Stimulated activated CD8-positive, alpha-beta memory T cell treated with anti-CD3 and anti-CD28 coated beads, Interleukin-12 subunit alpha, Interleukin-12 subunit beta, amount 100 ng/mL, for 4 hours (primary cell): ENCODE data around the gene ETV6.

ENCODE experiments used
- DNase-seq: peaks from one replicate; pipeline ENCODE4 v3.0.0-alpha.2; 2020; ENCODE audit warnings: low read depth

ETV6 gene

DNA sequence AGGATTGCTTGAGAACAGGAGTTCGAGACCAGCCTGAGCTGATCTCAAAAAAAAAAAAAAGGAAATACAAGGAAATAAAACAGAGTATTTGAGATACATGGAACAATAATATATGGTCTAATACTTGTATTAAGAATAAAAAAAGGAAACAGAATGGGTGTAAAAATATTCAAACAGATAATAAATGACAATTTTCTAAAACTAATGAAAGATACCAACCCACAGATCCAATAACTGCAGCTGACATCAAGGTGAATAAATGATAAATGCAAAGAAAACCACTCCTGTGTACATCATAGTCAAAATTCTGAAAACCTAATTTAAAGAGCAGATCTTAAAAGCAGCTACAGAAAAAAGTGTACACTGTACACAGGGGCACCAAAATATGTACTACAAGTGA, 4.1 kb upstream of the ETV6 start:
- no peak for DNase-seq

DNA sequence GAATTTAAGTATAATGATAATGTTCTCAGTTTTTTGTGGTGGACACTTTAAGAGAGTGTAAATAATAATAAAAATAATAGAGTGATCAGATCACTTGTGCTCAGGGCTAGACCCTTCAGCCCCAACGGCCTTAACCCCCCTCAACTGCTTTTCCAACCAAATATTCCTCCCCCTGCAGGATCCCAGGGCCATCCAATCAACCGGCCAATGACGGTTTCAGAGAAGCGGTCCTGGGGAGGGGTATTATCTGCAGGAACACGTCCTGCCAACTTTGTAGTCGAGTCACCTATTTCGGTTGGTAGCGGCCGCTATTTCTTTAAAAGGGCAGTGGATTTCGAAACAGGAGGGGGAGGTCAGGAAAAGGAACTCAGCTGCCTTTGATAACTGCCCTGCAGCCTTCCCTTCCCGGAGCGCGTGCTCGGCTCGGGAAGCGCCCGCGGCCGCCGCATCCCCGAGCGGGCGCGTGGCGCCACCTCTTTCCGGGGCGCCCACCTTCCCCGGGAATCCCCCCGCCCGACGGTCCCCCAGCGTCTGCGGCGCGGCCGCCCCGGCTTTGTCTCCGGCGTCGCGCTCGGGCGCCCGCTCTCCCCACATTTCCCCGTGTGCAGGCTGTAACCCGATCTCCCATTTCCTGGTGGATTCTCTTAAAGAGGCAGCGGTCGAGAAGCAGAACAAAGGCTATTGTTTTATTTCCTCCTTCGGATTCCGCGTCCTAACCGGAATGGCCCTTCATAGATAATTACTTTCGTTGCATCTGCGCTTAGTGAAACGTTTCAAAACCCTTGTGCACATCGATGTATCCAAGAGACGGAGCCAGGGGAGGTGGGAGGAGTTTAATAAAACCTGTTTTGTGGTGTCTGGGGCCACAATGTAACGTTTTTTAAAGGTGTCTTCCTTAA, 711 bp upstream of the ETV6 start:
- DNase-seq = peak; percentile 56

DNA sequence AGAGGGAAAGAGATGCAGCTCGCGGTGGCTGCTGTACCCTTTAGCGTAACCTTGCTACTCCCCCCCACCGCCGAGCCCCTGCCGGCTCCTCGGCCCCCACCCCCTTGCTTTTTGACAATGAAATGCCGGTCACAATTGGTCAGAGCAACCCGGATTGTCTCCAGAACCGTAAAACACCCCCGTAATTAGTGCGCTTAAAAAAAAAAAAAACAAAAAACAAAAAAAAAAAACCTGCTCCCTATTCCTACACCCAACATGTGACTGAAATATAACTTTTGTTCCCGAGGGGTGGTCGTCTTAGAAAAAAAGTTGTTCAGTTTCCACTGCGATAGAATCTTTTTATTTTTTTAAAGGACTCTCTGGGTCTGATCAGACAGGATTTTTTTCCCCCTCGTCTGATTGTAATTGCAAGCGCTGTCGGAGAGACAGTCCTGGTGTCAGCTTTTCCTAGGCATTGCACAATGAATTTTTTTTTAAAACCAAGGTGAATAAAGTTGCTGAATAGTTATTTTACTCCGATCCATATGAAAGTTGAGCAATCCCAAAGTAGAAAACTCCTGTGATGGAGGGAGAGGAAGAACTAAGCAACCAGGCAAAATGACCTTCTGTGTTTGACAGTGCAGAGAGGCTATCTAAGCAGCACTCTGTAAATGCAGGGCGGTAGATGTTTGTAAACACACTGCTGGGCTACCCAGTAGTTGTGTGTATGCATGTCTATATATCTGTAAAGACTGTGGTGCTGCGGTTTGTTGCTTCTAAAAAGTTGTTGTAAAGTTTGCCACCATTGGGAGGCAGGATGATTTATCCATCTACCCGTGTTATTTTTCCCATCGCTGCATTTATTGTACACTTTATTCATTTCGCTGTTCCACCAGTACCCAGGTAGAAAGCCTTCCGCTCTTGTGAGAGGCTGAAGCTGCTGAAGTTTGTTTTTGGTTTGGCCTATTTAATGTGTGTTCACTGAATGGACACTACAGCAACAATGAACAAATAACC, 1.1 kb downstream of the ETV6 start:
- no peak for DNase-seq

DNA sequence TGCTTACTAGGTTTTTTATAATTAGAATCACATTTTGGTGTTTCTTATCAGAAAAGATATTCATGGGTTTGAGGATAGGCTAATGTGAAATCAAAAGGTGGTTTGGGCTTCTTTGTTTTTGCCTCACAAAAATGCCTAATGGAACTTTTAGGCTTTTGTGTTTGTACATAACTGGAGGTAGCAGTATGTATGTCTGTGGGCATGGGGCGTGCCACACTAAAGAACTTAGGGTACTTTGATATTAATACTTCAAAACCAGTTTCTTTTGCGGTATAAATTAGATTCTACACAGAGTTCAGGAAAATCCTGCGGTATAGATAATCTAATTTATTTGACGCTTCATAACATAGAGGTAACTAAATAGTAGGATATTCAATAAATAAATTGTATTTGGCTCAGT, 1.9 kb downstream of the ETV6 start:
- no peak for DNase-seq

DNA sequence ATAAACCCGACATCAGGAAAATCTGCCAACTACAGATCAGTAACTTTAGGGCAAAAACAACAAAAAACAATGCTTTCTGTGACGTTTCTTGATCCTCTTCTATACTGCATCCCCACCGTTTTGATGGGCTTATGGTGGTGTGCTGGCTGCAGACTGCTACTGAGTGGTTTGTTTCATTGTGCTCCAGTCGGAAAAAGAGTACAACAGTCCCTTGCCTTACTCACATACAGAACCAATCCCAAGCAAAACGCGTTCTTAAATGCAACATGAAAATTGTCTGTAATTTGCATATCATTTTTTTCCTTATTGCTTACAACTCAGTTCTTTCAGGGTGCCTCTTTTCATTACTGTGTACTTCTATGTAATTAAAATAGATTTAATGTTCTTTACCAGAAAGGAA, 2.3 kb downstream of the ETV6 start:
- DNase-seq = no peak

DNA sequence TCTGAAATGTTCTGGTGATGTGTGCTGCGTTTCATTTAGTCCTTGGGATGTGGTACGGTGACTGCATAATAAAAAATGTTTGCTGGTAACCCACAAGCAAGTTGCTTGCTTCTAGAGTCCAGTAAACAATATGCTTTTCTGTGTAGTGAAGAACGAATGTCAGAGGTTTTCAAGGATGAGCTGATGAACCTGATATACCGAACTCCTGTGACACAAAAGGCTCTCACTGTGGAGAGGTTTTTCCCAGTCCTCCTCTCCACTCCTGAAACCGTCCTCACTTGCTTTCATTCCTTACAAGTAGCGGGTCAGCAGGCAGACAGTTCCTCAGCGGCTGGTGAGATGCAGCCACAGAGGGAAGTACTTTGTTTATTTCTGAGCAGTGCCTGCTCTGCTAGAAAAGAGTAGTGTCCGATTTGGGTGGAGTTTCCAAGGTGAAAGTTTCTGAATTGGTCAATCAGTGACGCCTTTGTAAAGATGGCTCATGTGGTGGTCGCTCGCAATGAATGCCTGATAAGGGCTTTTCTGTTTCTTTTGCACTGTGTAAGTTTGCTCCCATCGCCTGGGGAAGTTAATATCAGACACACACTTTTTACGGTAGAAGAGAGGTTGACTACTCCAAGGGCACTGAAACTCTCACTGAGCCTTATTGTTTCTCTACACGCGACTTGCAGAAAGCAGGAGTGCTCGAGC, 3.0 kb downstream of the ETV6 start:
- no peak for DNase-seq

DNA sequence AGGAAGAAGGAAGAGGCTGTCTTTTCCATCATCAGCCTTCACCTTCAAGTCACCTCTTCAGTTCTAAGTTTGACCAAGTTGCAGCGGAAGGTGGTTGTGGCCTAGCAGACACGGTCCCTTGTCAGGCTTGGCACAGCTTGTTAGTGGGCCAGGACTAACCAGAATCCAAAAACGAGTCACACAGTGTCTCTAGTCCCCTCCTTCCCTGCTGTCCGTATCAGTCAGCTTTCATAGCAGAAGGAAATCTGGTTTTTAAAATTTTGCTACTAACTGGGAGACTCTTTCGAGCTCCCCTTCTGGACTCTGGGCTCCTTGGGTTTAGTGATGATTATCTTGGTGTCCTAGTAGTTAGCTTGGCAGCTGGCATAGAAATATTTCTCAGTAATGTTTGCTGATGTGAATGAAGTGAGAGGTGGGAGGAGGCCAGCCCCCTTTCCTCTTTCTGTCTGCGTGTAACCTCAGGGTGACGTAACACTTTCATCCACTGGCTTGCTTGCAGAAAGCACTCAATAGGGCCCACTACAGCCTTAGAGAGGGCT, 3.8 kb downstream of the ETV6 start:
- no peak for DNase-seq

DNA sequence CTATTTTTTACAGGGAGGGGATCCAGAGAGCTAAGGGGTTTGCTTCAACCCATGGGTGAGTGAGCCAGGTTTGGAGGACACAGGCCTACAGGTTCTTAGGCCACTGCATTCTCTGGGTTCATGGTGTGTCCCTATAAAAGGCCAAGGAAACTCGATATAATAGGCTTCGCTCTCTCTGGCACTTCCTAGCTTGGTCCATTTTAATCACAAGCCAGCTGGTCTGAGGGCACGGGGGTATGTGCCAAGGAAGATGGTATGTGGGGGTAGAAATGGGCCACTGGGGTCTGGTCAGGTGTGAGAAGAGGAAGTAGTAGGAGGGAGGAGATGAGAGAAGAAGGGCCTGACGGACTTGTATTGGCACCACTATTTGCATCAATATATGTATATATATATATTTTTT, 4.9 kb downstream of the ETV6 start:
- DNase-seq = no peak

DNA sequence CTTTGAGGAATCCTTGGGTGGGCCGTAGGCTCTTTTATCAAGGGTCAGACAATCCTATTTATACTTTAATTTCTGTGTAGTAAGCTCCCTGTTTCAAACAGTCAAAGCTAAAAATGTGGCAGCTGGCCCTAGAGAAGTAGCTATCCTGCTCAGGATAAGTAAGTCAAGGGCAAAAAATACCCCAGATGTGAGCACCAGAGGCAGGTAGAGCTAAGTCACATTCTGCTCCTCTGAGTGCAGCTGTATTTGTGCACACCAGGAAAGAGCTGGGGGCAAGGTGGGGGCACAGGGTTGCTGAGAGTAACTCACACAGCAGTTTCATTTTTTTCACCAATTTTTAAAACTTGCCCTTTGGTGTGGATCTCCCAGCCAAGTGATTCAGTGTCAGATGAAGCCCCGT, 5.3 kb downstream of the ETV6 start:
- no peak for DNase-seq

DNA sequence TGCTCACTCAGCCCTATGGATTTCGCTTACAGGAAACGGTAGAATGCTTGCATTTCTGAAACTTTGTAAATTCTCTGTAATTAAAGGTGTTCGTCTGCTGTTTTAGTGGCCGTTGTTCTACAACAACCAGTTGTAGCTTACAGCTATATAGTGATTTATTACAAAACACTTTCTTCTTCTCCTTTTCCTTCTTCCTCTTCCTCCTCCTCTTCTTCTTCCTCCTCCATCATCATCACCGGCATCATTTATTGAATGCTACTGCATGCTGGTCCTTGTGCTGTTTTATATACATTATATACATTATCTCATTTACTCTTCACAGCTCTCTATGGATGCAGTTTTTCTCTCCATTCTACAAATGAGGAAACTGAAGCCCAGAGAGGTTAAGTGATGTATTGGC, 6.4 kb downstream of the ETV6 start:
- no peak for DNase-seq

DNA sequence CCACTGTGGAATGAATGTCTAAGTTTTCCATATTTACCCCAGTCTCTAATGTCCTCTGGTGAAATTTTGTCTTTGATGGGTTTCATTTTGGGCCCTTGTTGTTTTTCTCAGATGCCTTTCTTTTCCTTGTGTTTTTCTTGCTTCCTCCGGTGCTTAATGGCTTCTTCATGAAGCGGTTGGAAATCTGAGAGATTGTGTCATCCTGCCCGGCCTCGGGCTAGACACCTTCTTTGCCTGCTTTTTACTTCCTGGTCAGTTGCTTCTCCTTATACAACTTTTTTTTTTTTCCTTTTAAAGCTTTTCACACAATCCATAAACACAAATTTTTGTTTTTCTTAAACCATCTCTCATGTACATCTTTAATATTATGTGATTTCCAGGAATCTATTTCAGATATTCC, 7.1 kb downstream of the ETV6 start:
- DNase-seq = no peak

DNA sequence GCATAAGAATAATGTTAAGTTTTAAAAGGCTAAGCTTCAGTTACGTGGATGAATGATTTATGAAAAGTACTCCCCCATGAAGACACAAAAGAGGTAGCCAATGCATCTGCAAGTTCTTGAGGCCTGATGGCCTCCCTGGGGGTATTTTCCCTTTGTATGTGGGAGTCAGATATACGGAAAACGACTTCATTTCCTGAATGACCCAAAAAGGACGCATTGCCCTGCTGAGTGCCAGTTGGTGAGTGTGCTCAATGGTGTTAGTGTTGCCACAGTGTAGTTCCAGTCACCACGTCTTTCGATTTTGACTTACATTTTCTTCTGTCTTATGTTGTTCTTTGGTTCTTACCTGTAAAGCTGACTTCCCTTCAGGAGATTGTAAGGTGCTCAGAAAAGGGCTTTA, 8.0 kb downstream of the ETV6 start:
- DNase-seq = no peak

DNA sequence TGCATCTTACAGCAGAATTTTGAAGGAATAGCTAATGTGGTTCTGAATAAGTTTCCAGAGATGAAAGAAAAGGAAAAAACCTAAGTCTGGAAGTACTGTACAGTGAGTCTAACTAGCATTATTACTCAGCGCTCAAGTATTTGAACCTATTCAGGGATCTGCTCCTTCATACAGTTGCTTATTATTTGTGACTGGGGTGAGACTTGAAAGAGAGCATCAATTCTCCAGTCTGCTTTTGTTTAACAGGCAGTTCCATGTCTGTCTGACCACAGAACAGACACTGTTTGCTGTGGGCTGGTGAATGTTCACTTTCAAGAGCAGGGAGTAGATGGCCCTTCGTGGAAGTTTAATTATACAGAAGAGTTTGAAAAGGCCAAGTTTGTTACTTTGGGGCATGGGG, 9.3 kb downstream of the ETV6 start:
- no peak for DNase-seq

DNA sequence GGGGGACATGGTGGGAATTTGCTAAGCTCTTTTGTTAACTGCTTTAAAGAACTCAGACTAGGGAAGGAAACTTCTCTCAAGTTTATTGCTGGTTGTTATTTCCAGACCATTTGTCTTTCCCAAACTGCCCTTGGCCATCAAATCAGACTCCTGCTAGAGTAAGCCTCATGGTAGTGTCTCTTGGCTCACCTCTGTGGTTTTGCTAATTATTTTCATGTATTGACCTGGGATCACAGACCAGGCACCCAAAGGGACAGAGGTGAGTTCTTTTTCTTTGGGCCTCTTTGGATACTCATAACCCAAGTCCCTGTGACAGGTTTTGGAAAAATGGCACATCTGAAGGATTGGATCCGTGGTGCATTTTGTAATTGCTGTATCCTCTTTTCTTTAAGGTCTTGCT, 11.2 kb downstream of the ETV6 start:
- DNase-seq = no peak

DNA sequence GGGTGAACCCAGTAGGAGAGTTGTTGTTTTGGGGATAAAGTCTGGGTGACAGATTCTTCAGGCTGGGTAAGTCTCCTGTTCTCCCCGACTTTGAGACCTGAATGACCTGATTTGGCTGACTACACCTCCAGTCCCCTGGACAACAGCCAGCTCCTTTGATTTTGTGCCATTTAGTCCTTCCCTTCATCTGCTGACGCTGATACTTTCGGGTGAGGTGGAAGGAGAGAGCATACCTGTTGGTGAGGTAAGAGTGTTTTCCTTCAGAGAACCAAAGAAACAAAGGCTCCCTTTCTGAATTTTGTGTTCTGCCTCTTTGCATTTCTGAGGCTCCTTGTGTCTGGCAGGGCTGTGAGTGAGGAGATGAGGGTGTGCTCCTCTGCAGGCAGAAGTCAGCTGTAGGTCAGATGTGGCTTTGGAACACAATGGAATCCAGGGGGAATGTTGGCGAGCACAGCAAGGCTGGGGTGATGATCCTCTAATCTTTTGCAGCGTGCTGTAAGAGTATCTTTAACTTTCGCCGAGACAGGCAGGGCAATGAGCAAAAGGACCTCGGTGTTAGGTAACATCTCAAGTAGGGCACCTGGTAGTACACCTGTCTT, 12.1 kb downstream of the ETV6 start:
- DNase-seq = no peak

DNA sequence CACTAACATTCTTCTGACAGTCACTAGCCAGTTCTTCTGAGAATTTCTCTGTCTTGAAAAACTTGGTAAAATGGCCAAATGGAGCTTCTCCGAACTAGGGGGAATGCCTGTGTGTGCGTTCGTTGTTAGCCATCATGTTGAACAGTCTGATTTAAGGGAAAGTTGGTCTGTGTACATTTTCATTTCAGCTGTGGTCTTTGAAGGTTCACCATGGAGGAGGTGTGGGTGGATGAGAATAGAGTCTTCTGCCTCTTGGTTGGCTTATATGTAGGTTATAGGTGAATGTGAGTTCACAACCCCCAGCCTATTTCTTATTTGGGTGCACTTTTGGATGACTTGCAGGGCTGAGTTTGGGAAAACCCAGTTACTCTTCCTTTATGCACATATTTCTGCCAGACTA, 12.9 kb downstream of the ETV6 start:
- DNase-seq = no peak

DNA sequence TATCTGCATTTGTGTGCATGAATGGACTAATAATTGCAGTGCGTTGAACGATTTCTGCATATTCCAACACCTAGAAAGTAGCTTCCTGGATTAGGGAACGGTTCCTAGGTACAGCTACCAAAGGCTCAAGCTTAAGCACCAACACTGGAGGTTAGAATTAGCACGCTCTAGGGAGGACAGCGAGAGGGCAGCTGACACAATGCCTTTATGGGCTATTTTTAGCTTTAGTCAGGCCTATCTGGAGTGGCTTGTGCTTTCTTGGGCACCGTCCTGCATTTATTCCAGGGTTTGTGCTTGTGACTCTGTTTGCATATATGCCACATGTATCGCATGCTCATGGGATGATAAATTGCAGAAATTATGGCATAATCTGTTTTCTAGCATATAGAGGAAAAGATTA, 13.7 kb downstream of the ETV6 start:
- no peak for DNase-seq

DNA sequence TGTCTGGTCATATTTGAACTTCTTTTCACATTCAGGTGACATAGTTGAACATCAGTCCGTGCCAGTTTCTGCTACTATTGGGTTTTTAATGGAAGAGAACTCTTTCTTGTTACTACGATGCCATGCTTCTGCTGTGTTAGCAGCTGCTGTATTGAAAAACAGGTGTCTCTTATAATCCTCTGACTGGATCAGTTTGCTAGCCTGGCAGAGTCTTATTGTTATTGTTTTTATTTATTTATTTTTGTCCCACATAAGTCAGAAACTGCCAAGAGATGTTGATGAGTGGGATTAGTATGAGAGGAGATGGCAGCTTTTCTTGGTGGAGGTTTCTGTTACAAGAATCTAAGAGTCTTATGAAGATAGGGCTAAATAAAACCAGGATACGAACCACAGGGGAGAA, 14.6 kb downstream of the ETV6 start:
- DNase-seq = no peak

DNA sequence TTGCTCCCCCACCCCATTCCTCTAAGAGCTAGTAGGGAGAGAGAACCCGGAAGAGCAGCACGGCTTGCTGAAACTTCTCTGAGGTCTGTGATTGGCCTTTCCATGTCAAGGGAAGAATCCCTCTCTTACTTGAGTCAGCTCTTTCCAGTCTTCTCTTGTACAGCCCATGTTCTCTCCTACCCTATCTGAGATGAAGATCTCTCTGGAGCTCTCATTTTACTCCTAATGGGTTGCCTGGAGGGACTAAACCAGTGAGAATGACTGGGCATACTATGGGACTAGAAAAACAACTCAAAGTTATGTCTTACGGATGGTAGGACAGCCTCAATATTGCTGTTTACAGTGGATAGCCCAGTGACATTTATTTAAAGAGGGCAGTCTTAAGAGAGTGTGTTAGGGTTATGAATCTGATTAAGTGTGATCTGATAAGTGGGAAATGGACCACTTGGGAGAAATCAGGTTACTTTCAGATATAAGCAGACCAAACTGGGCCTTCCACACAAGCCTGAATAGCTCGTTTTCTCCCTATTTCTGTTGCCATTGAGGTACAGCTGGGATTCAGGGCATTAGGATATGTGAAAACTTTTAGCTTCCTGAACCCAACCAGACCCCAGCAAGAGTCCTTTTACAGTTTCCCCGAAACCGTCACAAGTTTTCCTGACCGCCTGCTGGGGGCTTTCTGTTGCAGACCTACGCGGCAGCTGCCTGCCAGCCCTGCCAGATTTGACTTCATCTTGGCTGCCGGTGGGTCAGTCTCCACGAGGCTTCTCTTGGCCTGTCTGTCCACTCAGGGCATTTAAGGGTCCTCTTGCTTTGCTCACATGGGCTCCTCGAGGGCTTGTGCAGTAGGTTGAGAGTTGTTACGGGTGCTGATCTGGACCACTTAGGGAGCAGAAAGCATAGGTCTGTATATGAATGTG, 16.9 kb downstream of the ETV6 start:
- no peak for DNase-seq

DNA sequence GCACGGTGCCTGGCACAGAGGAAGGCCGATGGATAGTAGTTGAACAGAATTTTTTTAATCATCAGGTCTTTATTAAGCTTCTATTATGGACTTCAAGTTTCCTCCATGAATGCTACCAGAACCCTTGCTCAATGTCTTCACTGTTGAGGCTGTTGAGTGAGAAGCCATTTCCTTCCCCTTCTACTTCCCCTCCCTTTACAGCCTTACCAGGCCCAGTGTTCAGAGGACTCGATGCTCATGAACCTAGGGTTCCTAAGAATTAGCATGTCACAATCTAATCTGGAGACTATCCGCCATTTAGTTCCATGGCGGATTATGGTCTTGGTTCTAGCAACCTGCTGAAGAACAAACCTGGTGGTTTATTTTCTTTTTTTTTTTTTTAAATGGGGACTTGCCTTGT, 17.7 kb downstream of the ETV6 start:
- DNase-seq = no peak

DNA sequence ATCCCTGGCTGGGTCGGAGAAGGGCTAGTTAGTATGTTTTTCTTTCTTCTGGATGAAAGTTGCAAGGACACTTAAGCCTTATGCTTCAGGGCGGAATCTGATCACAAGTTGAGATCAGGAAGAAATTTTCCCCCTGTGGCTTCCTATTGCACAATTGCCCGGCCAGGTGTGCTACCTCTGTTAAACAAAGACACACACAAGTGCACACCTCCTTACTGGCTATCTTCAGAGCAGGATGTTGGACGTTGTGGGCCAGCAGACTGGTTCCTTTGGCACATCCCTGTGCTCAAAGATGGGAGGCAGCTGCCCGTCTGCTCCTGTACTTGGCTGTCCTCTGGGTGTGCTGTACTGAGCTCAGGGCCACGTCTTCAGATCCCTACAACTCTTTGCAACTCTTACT, 19.1 kb downstream of the ETV6 start:
- DNase-seq = no peak
